Panc1 (cell line): Measurements from ENCODE around the gene SMC5. TPM values are rescaled to one million over a fixed set of nuclear protein-coding genes. Genes with fewer than 3 reads are reported as not detected.

ENCODE experiments used
- ATAC-seq: fragments of 200-7000 bp; cut with Tn5 transposase; 2 replicates; pipeline ENCODE4 v1.9.1; 2020; ENCODE audit warnings: mild to moderate bottlenecking, moderate library complexity
- BruUV-seq: library from RNA; stranded (reverse); fragments of 400-500 nt; replicated peaks from 2 replicates; lab custom pipeline; 2021; lab: Mats Ljungman, UMichigan
- CTCF ChIA-PET: fragments of 300-600 bp; sonication (Branson Sonifier 250); formaldehyde crosslinking; loops from one replicate; lab custom pipeline; 2022; ENCODE audit warnings: antibody characterized with exemption; lab: Charles Lee
- POLR2A ChIA-PET: fragments of 300-600 bp; sonication (Branson Sonifier 250); formaldehyde crosslinking; loops from one replicate; lab custom pipeline; 2022; ENCODE audit warnings: antibody characterized with exemption; lab: Charles Lee
- DNase-seq: peaks from one replicate; pipeline ENCODE4 v3.0.0-alpha.2; 2010; ENCODE audit warnings: low read depth, low spot score
- H3K27ac ChIP-seq: 2 replicates; pipeline ENCODE4 v1.5.1; 2011; ENCODE audit warnings: mild to moderate bottlenecking, low read length, inconsistent platforms
- H3K27me3 ChIP-seq: fragments of 200-500 bp; sonication (Bioruptor generic); 2 replicates; pipeline ENCODE4 v1.6.0; 2014; ENCODE audit warnings: low read length, inconsistent platforms; ENCODE audit not compliant: control insufficient read depth, insufficient read depth
- H3K36me3 ChIP-seq: fragments of 200-500 bp; sonication (Bioruptor generic); 2 replicates; pipeline ENCODE4 v1.5.1; 2014; ENCODE audit warnings: inconsistent platforms, mild to moderate bottlenecking, low read length, moderate library complexity; ENCODE audit not compliant: control insufficient read depth, insufficient read depth
- H3K4me1 ChIP-seq: 2 replicates; pipeline ENCODE4 v1.5.1; 2011; ENCODE audit warnings: inconsistent platforms, mild to moderate bottlenecking, low read length, moderate library complexity; ENCODE audit not compliant: control insufficient read depth, insufficient read depth
- H3K4me3 ChIP-seq, 2 experiments: 2 replicates each; pipeline ENCODE4 v1.5.1; 2011 to 2012; ENCODE audit warnings: low read depth in 2 of 2, low read length in 2 of 2, mild to moderate bottlenecking in 2 of 2, inconsistent platforms in 1 of 2, moderate library complexity in 1 of 2
- H3K9me3 ChIP-seq: fragments of 200-500 bp; sonication (Bioruptor generic); 2 replicates; pipeline ENCODE4 v1.5.1; 2014; ENCODE audit warnings: low read depth, mild to moderate bottlenecking, inconsistent platforms, low read length, moderate library complexity; ENCODE audit not compliant: control insufficient read depth, insufficient read depth
- CTCF ChIP-seq: fragments of 450-650 bp; IDR thresholded peaks from 2 replicates; pipeline ENCODE4 v1.5.1; 2017; ENCODE audit warnings: mild to moderate bottlenecking
- POLR2AphosphoS5 ChIP-seq: IDR thresholded peaks from 2 replicates; pipeline ENCODE4 v1.6.1; 2012; ENCODE audit warnings: mild to moderate bottlenecking, low read depth, low read length, moderate library complexity
- REST ChIP-seq, 2 experiments: IDR thresholded peaks; 2 replicates each; pipeline ENCODE4 v1.6.1; 2011 to 2012; ENCODE audit warnings: low read depth in 2 of 2, control low read depth in 1 of 2, low read length in 1 of 2, mild to moderate bottlenecking in 1 of 2, moderate library complexity in 1 of 2; ENCODE audit not compliant: insufficient read depth in 1 of 2
- SIN3A ChIP-seq: IDR thresholded peaks from 2 replicates; pipeline ENCODE4 v1.6.1; 2012; ENCODE audit warnings: low read depth, mild to moderate bottlenecking, low read length, moderate library complexity, borderline replicate concordance; ENCODE audit not compliant: insufficient read depth
- TCF7L2 ChIP-seq: IDR thresholded peaks from 2 replicates; pipeline ENCODE4 v1.6.1; 2011; ENCODE audit warnings: mild to moderate bottlenecking, low read depth, low read length, inconsistent platforms
- in situ Hi-C: cut with HindIII; loops from 2 replicates; pipeline ENCODE4 v1.10.0; 2016; ENCODE audit warnings: low sequenced_read_pairs, low pct_unique_long_range_greater_than_20kb
- intact Hi-C: fragments of 100-400 bp; cut with micrococcal nuclease; formaldehyde crosslinking; loops from one replicate; pipeline ENCODE4 v1.10.0; 2022; ENCODE audit not compliant: unreplicated experiment
- total RNA-seq: library from RNA; stranded (reverse); gene quantifications from one replicate; pipeline ENCODE4 v1.2.1, GENCODE V29; 2021; ENCODE audit not compliant: unreplicated experiment

Gene SMC5
- total RNA-seq, 1 experiment from 2014 or later, result 12.9 TPM

- H3K36me3 ChIP-seq, result no peaks in the 10 kb centered on the region
- no peak for ATAC-seq
- no TSS peak for BruUV-seq
- H3K27me3 ChIP-seq, result no peaks in the 10 kb centered on the region
- intact Hi-C loops, result no loop called here
- TF ChIP-seq POLR2AphosphoS5 (no peak), TCF7L2 (no peak), REST (IDR thresholded peaks at IDR 0.05; ENCODE audit: insufficient read depth in 1 of 2, low read depth in 2 of 2, low read length in 1 of 2) (no peak), CTCF (no peak), SIN3A (no peak)
- POLR2A ChIA-PET, result no interaction called here
- no peak for DNase-seq
- no peaks in the 10 kb centered on the region for H3K9me3 ChIP-seq
- no peaks in the 10 kb centered on the region for H3K4me1 ChIP-seq
- in situ Hi-C loops, result no loop called here
- CTCF ChIA-PET, result no interaction called here
- no peak overlapping the region for H3K4me3 ChIP-seq
- H3K27ac ChIP-seq, result no peak overlapping the region
Observed at GRCh38 chr9:70367305-70367930, 108.6 kb downstream of the SMC5 start.

- no peak for ATAC-seq
- no peak for DNase-seq
- H3K4me1 ChIP-seq, result no peaks in the 10 kb centered on the region
- POLR2A ChIA-PET, result no interaction called here
- no peak overlapping the region for H3K27ac ChIP-seq
- no peaks in the 10 kb centered on the region for H3K27me3 ChIP-seq
- CTCF ChIA-PET, result no interaction called here
- intact Hi-C loops, result no loop called here
- H3K9me3 ChIP-seq, result no peaks in the 10 kb centered on the region
- in situ Hi-C loops, result no loop called here
- no peaks in the 10 kb centered on the region for H3K36me3 ChIP-seq
- TF ChIP-seq TCF7L2 (no peak), CTCF (no peak), POLR2AphosphoS5 (no peak), SIN3A (no peak), REST (IDR thresholded peaks at IDR 0.05; ENCODE audit: insufficient read depth in 1 of 2, low read depth in 2 of 2, low read length in 1 of 2) (no peak)
- no peak overlapping the region for H3K4me3 ChIP-seq
- no TSS peak for BruUV-seq
Observed at GRCh38 chr9:70374962-70375618, 116.3 kb downstream of the SMC5 start.
